HG02678 (cell line): ENCODE measurements around the gene ZNF181.

Source experiments
- ATAC-seq: cut with Tn5 transposase; IDR thresholded peaks from one replicate; pipeline ENCODE4 v1.9.1; 2021; ENCODE audit warnings: mild to moderate bottlenecking, moderate library complexity; ENCODE audit not compliant: unreplicated experiment

The ZNF181 gene

GRCh38 chr19:34757441-34757840, 23.4 kb downstream of the ZNF181 start:
- ATAC-seq = no peak

- ATAC-seq = no peak
Observed at GRCh38 chr19:34759218-34759917, 25.3 kb downstream of the ZNF181 start.

DNA sequence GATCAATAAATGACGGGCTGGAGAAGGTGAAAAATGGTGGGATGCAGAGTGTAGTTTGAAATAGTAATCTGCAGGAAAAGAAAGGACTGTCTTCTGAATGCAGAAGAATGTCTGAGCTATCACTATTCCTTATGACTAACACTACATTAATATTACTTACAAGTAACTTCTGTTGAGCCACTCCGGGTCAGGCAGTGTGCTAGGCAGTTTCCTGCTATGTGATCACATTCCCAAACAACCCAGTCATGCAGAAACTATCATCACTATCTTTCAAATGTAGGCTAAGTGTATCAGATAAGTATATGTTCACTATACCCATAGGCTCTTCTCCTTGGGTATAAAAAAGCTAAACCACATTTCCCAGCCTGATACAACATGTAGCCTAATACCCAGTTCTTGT, 32.3 kb downstream of the ZNF181 start:
- no peak for ATAC-seq

- no peak for ATAC-seq
Observed at GRCh38 chr19:34767951-34768350, 33.9 kb downstream of the ZNF181 start.

- peak; percentile 99 for ATAC-seq
Observed at GRCh38 chr19:34772697-34773554, 38.9 kb downstream of the ZNF181 start, which contains the start of gene ZNF599. Gene ZNF599 (minus strand): TSS chr19:34773215. CDS start chr19:34772841, 374 bp downstream.

- no peak for ATAC-seq
Observed at GRCh38 chr19:34773555-34773864, 39.5 kb downstream of the ZNF181 start.

GRCh38 chr19:34774857-34775256, 40.8 kb downstream of the ZNF181 start:
- ATAC-seq = no peak

- ATAC-seq = no peak
Observed at GRCh38 chr19:34778342-34778741, 44.3 kb downstream of the ZNF181 start.

DNA sequence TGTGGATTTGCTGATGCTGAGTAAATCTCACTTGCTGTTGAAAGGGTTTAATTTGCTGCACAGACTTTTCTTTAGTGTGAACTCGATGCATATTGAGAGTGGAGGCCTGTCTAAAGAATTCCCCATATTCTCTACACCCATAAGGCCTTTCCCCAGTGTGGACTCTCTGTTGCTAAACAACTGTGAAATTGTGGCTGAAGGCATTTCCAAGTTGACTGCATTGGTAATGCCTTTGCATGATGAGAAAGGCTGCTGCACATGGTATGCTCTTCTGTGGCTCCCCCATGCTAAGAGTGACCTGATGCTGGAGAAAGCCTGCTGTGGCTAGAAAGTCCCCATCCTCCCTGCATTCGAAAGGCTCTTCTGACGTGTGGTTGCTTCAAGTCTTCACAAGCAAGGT, 45.6 kb downstream of the ZNF181 start:
- ATAC-seq = no peak

DNA sequence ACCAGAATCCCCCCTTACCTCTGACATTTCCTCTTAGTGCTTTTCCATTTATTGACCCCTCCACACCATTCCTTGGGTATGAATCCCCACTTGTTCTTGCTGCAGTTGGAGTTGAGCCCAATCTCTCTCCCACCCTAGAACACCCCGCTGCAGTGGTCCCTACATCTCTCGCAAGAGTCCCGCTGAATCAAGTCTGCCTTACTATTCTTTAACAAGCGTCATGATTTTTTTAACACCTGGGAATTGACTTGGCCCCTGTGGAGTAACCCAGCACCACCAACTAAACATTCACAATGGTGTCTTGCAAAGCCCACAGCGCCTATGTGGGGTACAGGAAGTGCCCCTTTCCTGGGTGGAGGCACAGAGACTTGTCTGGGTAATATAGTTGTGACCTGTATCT, 52.2 kb downstream of the ZNF181 start:
- ATAC-seq = no peak

- ATAC-seq = no peak
Observed at GRCh38 chr19:34787059-34787824, 53.2 kb downstream of the ZNF181 start.

DNA sequence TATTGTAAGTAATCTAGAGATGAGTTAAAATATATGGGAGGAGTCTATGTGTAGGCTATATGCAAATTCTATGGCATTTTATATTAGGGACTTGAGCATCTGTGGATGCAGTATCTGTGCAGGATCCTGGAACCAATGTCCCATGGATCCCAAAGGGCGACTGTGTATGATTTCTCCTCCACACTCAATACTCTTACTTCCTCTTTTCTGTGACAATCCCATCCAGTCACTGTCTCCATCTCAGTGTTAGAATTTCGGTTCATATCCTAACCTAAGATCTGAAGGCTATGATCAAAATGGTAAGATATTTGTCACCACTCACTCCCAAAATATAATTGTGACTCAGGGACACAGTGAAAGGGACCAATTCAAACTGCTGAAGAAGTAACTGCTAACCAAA, 54.0 kb downstream of the ZNF181 start:
- ATAC-seq = no peak

GRCh38 chr19:34793565-34793964, 59.5 kb downstream of the ZNF181 start:
- ATAC-seq = no peak

DNA sequence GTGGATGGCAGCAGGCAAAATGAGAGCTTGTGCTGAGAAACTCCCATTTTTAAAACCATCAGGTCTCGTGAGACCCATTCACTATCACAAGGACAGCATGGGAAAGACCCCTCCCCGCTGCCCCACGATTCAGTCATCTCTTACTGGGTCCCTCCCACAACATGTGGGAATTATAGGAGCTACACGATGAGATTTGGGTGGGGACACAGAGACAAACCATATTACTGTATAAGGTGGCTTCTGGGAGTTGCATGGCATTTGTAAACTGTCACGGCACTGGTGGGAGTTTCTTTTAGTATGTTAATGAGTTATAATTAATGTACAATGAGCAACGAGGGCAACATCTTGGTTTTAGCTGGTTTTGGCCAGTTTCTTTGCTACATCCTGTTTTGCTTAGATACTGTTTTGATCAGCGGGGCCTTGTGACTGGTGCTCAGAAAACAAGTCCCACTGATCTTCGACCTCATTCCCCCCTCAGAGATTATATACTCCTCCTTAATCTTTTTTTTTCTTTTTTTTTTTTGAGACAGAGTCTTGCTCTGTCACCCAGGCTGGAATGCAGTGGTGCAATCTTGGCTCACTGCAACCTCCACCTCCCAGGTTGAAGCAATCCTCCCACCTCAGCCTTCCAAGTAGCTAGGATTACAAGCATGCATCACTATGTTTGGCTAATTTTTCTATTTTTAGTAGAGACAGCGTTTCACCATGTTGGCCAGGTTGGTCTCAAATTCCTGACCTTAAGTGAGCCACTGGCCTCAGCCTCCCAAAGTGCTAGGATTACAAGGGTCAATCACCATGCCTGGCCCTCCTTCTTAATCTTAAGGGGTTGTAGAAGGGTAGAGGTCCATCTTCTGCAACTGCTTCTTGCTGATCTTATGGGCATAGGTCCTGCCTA, 60.3 kb downstream of the ZNF181 start:
- ATAC-seq = no peak
